ENCODE results near the gene ITSN1.
"Not testable (repeated sequence)": the region's sequence is repeated elsewhere in the genome, so short reads cannot be mapped to it uniquely, and the experiment has no call there.

Gene ITSN1

DNA sequence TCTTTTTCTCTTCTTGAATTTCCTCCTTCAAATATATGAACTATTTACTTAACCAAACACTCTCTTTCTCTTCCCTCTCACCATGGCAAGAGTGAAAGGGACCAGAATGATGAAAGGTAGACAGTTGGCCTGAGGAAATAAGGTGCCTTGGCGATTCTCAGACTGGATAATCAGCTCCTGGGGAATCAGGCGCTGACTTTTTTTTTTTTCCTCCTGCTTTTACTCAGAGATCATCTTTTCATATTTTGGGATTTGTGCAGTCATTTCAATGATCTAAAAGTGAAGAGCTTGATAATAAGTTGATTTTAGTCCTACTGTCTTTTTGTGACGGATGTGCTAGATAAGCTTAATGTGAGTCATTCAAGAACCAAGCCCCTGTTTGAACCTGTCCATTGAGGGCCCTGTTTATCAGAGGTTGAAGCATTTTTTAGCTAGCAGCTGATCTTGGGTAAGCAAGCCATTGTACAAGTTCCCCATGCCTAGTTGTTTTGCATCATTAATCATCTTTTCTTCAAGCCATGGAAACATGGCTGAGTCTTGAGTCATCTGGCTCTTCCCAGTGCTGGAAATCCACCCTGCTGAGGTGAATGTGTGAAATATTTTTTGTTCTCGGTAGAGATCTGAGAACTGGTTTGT is 40.8 kb downstream of the ITSN1 start:
- peak; percentile 65 for DNase-seq (ENCODE audit: low spot score)

DNA sequence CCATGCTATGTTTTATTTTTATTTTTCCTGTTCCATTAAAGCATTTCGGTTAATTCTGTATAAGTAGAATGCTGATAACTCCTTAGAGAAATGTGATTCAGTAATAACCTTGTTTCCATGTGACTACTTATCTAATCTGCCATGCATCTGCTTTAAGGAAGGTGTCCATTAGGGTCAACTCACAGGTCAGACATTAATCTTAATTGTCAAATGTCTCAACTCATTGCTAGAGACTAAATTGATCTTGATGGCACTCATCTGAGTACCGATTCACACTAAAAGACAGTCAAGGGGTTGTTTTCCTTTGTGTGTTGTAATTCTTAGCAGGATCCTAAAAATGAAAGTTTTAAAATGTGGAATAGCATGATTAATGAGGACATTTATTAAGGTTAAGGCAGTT is 41.8 kb downstream of the ITSN1 start:
- no peak for DNase-seq (ENCODE audit: low spot score)

DNA sequence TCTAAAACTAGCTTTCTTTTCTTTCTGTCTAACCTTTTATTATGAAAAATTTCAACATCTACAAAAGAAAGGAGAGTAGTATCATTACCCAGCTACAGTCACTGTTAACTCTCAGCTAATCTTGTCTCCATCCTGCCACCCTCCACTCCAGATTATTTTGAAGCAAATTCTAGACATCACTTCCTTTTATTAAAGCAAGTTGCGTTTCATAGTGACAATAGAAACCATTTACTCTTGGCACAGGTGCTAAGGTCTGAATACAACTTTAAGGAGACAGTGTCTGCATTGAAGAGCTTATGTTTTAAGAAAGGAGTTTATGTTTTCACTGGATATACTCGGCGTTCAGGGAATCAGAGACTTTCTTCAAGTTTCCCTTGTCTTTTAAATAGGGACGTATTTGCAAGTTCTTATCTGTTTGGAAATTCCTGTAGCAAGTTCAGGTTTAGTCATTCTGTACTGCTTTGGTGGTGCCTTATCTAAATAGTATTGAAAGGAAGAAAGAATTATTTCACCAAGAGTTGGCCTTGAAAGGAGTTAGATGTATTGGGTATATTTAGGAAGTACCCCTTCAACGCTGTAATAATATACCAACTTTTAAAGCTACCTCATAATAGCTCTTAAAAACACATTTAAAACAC is 42.7 kb downstream of the ITSN1 start:
- DNase-seq (ENCODE audit: low spot score), result no peak

DNA sequence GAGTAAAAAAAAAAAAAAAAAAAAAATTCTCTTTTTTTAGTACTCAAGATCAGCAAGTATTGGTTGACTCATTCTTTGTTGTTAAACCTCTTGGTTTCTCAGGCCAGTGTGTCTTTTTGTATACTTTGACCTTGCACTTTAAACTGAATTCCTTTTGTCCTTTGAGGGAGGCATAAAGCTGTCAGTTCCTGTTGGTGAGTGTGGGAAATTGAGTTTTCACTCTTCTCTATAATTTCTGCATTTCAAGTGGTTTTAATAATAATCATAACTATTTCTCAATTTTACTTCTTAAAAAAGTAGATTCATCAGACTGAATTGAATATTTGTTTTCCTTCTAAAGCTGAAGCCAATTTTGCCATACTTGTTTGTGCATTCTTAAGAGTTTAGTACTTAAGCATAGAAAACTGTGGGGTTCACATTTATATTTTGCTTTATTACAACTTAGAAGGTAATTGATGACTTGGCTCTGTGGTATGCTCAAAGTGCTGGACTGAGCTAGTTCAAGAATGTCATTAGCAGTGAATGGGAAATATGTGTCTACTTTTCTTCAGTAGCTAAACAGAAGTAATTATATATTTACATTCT is 43.4 kb downstream of the ITSN1 start:
- peak; percentile 34 for DNase-seq (ENCODE audit: low spot score)

DNA sequence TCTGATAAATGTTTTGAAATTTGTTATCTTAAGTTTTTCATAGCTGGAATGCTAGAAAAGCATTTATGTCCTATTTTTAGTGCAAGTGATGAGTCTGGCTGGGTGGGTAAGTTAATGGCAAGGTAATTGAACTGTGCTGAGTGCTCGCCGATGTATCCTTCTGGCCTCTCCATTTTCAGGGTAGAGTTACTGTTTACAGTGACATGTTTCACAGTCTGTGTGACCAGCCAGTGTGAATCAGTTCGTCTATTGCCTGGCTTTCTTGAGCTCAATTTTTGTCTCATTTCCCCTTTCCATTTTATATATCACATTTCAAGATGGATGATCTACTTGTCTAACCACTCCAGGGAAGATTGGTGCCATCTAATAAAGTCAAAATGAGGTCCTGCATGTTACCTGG is 44.1 kb downstream of the ITSN1 start:
- no peak for DNase-seq (ENCODE audit: low spot score)

DNA sequence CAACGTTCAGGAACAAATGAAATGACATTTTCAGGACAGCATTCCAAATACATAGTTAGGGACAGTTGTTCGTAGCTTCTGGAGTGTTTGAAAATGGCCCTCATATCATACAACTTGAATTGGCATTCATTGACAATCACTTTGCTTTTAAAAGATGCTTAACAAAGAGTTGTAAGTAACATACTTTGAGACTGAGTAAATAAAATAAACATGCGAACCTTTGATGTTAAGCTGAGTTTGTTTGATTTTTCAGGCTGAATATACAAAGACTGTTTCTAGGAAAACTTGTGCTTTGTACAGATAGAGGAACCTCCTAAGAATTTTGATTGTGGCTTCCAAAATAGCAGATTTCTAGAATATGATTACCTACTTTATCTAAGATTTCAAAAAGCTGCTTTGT is 45.3 kb downstream of the ITSN1 start:
- DNase-seq (ENCODE audit: low spot score), result no peak

DNA sequence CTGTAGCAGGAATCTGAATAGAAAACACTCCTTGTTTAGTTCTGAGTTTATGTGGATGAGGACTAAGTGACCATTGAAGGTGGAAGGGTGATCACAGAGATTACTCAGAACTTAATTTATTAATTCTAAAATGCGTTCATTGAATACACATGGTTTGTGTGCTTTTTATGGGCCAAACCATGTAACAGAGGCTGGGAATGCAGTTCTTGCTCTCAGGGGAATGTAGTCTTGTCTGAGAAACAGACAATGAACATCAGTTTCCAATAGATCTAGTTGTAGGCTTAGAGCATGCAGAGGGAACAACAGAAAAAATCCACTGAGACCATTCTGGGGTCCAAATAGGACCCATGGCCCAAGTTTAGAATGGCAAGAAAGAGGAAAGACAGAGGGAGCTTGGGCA is 46.1 kb downstream of the ITSN1 start:
- peak; percentile 22 for DNase-seq (ENCODE audit: low spot score)

DNA sequence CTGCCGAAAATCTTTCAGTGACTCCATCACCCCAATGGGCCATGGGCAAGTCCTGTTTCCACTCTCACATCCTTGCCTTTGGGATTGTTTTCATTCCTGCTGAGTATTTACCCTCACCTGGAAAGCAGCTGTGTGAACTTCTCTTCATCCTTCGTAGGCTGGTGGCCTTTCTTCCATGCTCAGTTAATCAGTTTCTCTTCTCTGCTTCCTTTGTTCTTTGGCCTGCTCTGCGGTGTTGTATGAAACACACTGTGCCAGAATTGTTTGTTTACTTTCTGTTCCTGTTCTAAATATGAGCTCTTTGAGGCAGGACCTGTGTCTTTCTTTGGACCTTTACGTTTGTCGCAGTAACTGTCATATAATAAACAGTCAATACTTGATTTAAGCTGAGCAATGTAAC is 48.6 kb downstream of the ITSN1 start:
- no peak for DNase-seq (ENCODE audit: low spot score)

DNA sequence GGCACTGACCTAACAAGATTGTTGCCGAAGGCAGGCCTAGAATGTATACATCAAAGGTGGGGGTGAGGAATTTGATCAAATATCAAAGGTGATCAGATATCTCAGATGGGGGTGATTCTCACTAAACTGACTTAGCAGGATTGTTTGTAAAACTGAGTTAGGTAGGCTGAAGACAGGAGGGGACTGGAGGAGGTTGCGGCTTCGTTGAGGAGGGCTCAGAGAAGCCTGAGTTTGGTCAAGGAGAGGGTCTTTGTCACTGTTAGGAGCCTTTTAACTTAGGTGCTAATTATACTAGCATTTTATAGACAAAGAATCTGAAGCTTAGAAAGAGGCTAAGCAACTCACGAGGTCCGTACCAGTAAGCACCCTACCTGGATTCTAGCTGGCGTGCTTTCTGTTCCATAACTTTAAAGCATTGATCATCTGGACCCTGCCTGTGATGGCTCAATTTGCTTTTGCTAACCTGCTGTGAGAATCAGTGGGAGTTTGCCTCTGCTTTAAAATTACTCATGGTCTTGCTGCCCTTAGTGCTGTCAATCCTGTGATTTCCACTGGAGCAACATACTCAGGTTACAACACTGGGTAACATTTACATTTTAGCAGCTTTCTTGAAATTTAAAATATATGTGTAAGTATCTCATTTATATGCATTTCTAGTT is 49.8 kb downstream of the ITSN1 start:
- DNase-seq (ENCODE audit: low spot score), result no peak

DNA sequence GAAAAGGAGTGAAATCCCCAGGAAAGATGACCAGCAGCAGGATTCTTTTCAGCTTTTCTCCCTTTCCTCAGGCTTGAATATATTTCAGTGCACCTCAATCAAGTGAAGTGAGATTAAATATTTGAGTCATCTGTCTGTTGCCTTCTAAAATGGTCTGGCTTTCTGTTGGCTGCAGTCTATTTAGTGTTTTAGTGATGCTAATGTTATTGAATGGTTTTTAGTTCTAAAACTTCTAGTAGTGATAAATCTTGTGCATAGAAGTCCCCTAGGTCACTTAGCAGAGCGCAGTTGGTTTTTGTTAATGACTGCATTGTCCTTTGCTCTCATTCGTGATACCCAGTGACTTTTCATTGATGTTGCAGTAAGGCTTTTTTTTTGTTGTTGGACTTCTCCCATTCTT is 53.5 kb downstream of the ITSN1 start:
- no peak for DNase-seq (ENCODE audit: low spot score)

DNA sequence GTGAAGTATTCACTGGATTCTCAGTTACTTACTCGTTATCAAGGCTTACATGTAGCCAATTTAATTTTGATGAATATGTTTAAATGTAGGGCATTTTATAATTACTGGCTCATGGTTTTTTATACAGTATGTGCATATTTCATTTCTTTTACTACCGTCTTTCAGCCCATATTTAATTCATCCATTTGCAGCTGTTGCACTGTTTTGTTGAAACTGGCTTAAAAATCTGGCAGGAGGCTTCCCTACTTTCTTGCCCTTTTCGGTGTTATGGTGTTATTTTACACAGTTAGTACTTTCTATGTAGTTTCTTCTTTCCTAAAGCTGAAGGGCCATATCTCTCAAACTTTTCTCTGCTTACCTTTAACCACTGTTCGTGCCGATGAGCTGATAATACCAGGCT is 54.2 kb downstream of the ITSN1 start:
- DNase-seq (ENCODE audit: low spot score), result no peak

DNA sequence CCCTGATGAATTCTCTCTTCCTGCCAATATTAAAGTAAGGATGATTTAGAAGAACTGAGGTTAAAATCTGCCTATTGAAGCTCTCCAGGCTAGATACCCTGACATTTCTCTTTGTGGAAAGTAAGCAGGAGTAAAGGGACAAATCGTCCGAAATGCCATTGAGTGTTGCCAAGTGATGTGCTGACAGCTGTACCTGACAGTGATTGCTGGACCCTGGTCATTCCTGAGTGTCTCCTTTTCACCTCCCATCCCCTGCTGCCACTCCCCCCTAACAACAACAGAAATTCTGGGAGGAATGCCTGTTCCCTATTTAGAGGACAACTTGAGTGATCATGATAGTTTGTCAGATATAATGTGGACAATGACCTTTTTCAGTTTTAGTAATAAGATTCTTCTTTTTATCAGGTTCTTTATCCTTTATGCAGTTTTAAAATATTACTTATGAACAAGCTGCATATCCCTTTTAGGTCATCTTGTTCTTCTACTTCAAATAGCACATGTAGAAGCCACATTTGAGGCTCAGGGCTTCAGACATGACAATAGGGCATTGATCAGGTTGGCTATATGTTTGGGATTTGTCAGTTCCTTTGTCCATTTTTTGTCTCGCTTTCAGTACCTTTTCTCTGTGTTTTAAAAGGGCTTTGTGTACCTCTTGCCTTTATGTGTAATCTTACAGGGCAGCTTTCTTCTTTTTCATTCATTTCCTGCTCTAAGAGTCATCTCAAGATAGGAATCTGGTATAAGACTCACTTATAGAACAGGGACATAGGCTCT is 56.0 kb downstream of the ITSN1 start:
- DNase-seq (ENCODE audit: low spot score), result no peak

DNA sequence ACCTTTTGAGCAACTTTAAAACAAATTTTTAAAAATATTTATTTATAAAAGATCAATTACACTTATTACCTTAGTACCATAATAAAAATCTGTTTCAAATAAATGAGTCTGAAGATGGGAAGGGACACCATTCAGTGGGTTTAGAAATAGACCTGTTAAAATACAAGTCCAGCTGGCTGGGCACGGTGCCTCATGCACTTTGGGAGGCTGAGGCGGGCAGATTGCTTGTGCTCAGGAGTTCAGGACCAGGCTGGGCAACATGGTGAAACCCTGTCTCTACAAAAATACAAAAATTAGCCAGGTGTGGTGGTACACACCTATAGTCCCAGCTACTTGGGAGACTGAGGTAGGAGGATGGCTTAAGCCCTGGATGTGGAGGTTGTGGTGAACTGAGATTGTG is 57.0 kb downstream of the ITSN1 start:
- no peak for DNase-seq (ENCODE audit: low spot score)

DNA sequence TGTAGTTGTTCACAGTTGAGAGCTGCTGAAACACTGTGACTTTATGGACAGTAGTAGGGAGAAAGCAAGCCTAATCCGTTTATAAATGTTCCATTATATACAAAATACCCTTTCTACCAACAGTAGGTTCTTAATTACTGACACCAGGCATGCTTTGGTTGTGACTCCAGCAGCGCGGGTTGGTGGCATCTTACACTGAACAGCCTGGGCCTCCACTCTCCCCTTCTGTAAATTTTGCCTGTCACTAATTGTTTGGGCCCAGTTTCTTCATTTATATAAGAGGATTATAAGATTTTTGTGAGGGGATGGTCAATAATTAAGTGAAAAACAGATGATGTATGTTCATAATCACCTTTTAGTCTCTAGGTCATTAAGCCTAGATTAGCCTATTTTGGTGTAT is 58.2 kb downstream of the ITSN1 start:
- no peak for DNase-seq (ENCODE audit: low spot score)

DNA sequence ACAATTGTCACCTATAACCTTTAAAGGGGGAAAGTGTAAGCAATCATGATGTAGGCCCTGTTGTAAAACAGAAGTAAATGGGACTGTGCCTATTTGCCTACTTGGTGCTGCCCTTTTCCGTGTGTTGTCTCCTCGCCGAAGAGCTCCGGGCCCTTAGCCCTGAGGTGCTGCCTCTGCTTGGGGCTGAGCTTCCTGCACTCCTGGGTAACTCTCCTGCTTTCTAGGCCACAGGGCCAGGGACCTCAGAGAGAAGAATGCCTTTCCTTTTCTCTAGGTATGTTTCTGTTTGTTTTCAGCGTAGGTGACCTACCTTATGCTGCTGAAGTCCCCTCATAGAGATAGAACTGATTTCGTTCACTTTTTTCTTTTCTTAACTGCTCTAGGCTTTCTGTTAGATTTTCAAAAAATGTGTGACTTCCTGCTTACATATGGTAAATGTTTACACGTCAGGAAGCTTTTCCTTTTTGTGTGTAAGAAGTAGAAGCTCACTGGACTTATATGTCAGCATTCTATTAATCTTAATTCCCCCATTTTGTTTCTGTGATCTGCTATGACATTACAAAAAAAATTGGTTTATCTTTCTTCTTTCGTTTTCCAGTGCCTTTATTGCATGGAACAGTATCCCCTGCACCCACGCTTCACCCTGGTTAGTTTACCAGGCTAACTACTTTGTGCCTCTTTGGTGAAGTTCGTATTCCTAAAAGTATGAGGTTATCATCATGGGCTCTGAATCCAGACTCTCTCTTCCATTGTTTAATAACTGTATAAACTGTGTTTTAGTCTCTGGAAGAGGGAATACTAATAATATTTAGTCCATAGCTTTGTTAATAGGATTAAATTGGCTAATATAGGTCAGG is 61.7 kb downstream of the ITSN1 start:
- no peak for DNase-seq (ENCODE audit: low spot score)

DNA sequence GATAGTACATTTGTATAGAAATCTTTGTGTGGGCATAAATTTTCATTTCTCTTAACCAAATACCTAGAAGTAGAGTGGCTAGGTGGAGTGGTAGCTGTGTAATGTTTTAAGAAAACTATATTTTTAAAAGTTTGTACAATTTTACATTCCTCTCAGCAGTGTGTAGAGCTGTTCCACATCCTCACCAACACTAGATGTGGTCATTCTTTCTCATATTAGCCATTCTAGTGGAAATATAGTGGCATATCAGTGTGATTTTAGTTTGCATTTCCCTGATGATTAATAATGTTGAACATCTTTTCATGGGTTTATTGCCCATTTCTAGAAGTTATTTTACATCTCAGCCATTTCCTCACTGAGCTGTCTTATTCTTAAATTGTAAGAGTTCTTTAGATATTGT is 65.5 kb downstream of the ITSN1 start:
- DNase-seq (ENCODE audit: low spot score), result no peak

DNA sequence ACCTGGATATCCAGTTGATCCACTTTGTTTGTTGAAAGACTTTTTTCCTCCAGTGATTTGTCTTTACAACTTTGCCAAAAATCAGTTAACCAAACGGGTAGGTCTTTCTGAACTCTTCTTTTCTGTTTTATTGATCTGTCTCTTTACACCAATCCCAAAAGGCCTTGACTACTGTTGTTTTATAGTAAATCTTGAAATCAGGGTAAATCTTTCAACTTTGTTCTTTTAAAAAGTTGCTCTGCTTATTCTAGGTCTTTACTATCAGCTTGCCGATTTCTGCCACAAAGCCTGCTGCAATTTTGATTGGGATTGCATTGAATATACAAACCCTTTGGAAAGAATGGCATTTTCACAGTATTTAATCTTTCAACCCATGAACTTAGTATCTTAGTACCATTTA is 66.6 kb downstream of the ITSN1 start:
- no peak for DNase-seq (ENCODE audit: low spot score)

DNA sequence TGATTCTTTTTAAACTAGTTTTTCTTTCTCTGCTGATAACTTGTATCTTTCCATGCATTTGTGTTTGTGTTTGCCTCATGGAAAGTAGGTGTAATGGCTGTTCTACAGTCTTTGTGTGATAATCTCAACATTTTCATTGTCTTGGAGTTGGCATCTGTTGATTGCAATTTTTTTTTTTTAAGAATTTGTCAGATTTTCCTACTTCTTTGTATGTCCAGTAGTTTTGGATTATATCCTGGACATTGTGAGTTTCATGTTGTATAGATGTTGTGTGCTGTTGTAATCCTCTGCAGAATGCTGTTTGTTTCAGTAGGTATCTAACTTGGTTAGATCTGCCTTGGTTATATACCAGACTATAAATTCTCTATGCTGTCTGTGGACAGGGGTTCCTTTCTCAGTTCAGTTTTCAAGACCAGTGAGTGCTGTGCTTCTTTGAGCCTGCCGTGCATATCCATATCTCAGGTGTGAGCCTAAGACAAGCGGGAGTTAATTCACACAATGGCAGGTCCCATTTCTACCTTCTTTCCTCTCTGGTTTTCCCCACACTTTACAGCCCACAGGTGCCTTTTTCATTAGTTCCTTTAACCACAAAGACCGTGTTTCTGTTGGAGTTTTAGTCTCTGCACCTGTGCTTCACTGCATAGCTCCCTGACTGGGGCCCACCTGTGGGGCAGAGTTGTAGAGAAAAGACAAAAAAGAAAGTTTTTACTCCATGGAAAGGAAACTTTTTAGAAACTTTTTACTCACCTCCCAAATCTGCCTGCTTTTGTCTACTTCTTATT is 69.9 kb downstream of the ITSN1 start:
- no peak for DNase-seq (ENCODE audit: low spot score)

DNA sequence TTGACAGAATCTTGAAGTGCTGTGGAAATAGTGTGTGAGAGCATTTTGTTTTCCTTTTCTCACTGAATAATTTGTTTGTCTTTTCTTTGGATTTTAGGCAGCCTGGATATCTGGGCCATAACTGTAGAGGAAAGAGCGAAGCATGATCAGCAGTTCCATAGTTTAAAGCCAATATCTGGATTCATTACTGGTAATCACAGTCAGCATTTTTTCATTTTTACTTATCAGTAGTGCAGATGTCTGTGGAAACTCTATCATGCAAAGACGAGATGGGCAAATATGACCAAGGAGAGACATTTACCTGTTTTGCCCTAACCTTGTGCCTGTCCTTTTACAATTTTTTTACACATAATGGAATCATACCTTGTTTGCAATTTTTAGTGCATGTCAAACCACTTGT is 78.8 kb downstream of the ITSN1 start:
- DNase-seq (ENCODE audit: low spot score), result no peak

DNA sequence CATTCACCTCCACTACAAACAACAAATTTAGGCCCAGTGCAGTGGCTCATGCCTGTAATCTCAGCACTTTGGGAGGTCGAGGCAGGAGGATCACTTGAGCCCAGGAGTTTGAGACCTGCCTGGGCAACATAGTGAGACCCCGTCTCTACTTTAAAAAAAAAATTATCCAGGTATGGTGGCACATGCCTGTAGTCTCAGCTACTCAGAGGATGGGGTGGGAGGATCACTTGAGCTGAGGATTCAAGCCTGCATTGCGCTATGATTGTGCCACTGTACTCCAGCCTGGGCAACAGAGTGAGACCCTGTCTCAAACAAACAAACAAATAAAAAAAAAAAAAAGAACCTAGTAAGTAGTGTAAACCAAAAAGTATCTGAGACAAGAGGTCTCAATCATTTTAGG is 86.8 kb downstream of the ITSN1 start:
- not testable (repeated sequence) for DNase-seq (ENCODE audit: low spot score)

DNA sequence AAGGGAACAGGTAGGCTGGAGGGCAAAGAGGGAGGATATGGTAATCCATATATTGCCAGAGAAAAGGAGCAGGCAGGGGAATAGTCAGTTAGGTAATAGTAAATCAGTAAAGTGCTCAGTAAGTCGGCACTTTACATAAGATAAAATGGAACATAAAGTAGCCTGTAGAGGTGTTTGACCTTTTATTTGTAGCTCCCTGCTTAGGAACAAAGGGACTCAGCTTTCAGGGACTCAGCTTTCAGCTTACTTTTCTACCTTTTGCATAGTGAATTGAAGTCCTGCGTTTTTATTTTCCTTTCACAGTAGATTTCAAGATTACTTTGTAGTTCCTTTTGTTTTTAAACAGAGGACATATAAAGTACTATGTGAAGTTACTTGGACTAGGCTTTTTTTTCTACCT is 87.3 kb downstream of the ITSN1 start:
- DNase-seq (ENCODE audit: low spot score), result no peak

Data from AG20443 (cell line).